CD14-positive monocyte (primary cell): ENCODE measurements around the gene KMT2A. TPM values are rescaled to one million over a fixed set of nuclear protein-coding genes. Genes with fewer than 3 reads are reported as not detected.

Source experiments
- DNase-seq, 3 donors: peaks; one replicate each; pipeline ENCODE4 v3.0.0-alpha.2; 2011 to 2022
- H2AFZ ChIP-seq: 2 replicates; pipeline ENCODE4 v1.6.0; 2012; ENCODE audit warnings: mild to moderate bottlenecking, low read depth, low read length, inconsistent platforms; ENCODE audit not compliant: insufficient read depth, poor library complexity, severe bottlenecking
- H3K27ac ChIP-seq, 2 donors: 1 replicate in 1 of 2; 2 replicates in 1 of 2; pipeline ENCODE4 v1.5.1; 2012 to 2013; ENCODE audit warnings: low read length in 2 of 2, control low read depth in 1 of 2, inconsistent platforms in 1 of 2, low read depth in 1 of 2, mild to moderate bottlenecking in 1 of 2
- H3K27me3 ChIP-seq, 2 donors: one replicate each; pipeline versions ENCODE4 v1.6.0 to v1.6.1; 2011 to 2013; ENCODE audit warnings: low read length in 2 of 2; ENCODE audit not compliant: control insufficient read depth in 2 of 2, insufficient read depth in 2 of 2
- H3K36me3 ChIP-seq, 2 donors: replicated peaks in 1 of 2; 1 replicate in 1 of 2; 2 replicates in 1 of 2; pipeline versions ENCODE4 v1.5.1 to v1.6.1; 2012 to 2013; ENCODE audit warnings: low read length in 2 of 2, control low read depth in 1 of 2, inconsistent platforms in 1 of 2, mild to moderate bottlenecking in 1 of 2; ENCODE audit not compliant: insufficient read depth in 2 of 2, control insufficient read depth in 1 of 2
- H3K4me1 ChIP-seq, 2 donors: 1 replicate in 1 of 2; 2 replicates in 1 of 2; pipeline versions ENCODE4 v1.5.1 to v1.6.1; 2012 to 2013; ENCODE audit warnings: low read length in 2 of 2, control low read depth in 1 of 2, inconsistent platforms in 1 of 2, mild to moderate bottlenecking in 1 of 2, moderate library complexity in 1 of 2; ENCODE audit not compliant: insufficient read depth in 2 of 2, control insufficient read depth in 1 of 2
- H3K4me2 ChIP-seq: replicated peaks from 2 replicates; pipeline ENCODE3; 2012; ENCODE audit warnings: low read length, moderate library complexity, mild to moderate bottlenecking; ENCODE audit not compliant: poor library complexity, severe bottlenecking; ENCODE audit errors: extremely low read depth
- H3K4me3 ChIP-seq, 3 experiments: fragments of 200-600 bp in 1 of 3; sonication (generic) in 1 of 3; replicated peaks in 1 of 3; 1 replicate in 2 of 3; 2 replicates in 1 of 3; pipeline ENCODE4 v1.5.1; 2011 to 2013; ENCODE audit warnings: low read length in 3 of 3, mild to moderate bottlenecking in 3 of 3, control low read depth in 2 of 3, low read depth in 2 of 3, inconsistent platforms in 1 of 3, moderate library complexity in 1 of 3
- H3K79me2 ChIP-seq: 2 replicates; pipeline ENCODE4 v1.6.0; 2012; ENCODE audit warnings: mild to moderate bottlenecking, control low read depth, inconsistent platforms, low read length, moderate library complexity; ENCODE audit not compliant: insufficient read depth
- H3K9ac ChIP-seq: 2 replicates; pipeline ENCODE4 v1.6.0; 2017; ENCODE audit warnings: low read length, mild to moderate bottlenecking; ENCODE audit not compliant: insufficient read depth, poor library complexity, severe bottlenecking
- H3K9me3 ChIP-seq, 2 donors: replicated peaks in 1 of 2; 1 replicate in 1 of 2; 2 replicates in 1 of 2; pipeline versions ENCODE4 v1.5.1 to v1.6.1; 2012 to 2013; ENCODE audit warnings: low read length in 2 of 2, control low read depth in 1 of 2; ENCODE audit not compliant: control insufficient read depth in 1 of 2, insufficient read depth in 1 of 2
- H4K20me1 ChIP-seq: 2 replicates; pipeline ENCODE4 v1.6.0; 2012; ENCODE audit warnings: mild to moderate bottlenecking, low read length, control low read depth, moderate library complexity; ENCODE audit not compliant: insufficient read depth
- H3K27ac Mint-ChIP-seq, 7 donors: one replicate each; pipeline ENCODE4 v1.8.0; 2020; ENCODE audit warnings: mild to moderate bottlenecking in 7 of 7, mixed read lengths in 7 of 7, moderate library complexity in 6 of 7, inconsistent platforms in 2 of 7
- H3K27me3 Mint-ChIP-seq, 3 donors: one replicate each; pipeline ENCODE4 v1.8.0; 2021 to 2022; ENCODE audit warnings: low read depth in 3 of 3, mild to moderate bottlenecking in 3 of 3, mixed read lengths in 3 of 3, moderate library complexity in 3 of 3, inconsistent platforms in 1 of 3
- H3K36me3 Mint-ChIP-seq, 2 donors: one replicate each; pipeline ENCODE4 v1.8.0; 2020; ENCODE audit warnings: mixed read lengths in 2 of 2, inconsistent platforms in 1 of 2, mild to moderate bottlenecking in 1 of 2
- H3K4me1 Mint-ChIP-seq: one replicate; pipeline ENCODE4 v1.8.0; 2020; ENCODE audit warnings: mild to moderate bottlenecking, mixed read lengths
- H3K4me3 Mint-ChIP-seq, 2 donors: one replicate each; pipeline ENCODE4 v1.8.0; 2020; ENCODE audit warnings: mild to moderate bottlenecking in 2 of 2, mixed read lengths in 2 of 2, moderate library complexity in 1 of 2
- H3K9me3 Mint-ChIP-seq, 7 donors: one replicate each; pipeline ENCODE4 v1.8.0; 2020 to 2022; ENCODE audit warnings: mixed read lengths in 7 of 7, mild to moderate bottlenecking in 6 of 7, moderate library complexity in 6 of 7, inconsistent platforms in 2 of 7
- WGBS: methylation state at CpG from one replicate; pipeline ENCODE4 v1.1.5; 2013; ENCODE audit warnings: missing lambda C conversion rate; ENCODE audit not compliant: insufficient coverage; 5-methylcytosine and 5-hydroxymethylcytosine counted together
- intact Hi-C, 2 donors: fragments of 100-400 bp; cut with micrococcal nuclease; formaldehyde crosslinking; loops; one replicate each; pipeline versions ENCODE4 v1.15.0 to v1.15.1; 2023
- polyA plus RNA-seq, 3 donors: library from polyadenylated mRNA; depleted of rRNA in 1 of 3; unstranded in 2 of 3; stranded (reverse) in 1 of 3; fragments of 300-500 nt in 2 of 3; fragments of >200 nt in 1 of 3; fragmentation: Illumina TruSeq in 2 of 3; gene quantifications; 1 replicate in 2 of 3; 2 replicates in 1 of 3; pipeline ENCODE4 v1.2.3, GENCODE V29; 2012 to 2021
- TF ChIP-seq, protein P1 (sequence below): fragments of 200-600 bp; IDR thresholded peaks from one replicate; pipeline ENCODE4 v1.8.0; 2022; ENCODE audit warnings: antibody characterized with exemption, mild to moderate bottlenecking

KMT2A gene
- polyA plus RNA-seq, 3 donors, result 3.3 to 21.7 (median 3.5) TPM

DNA sequence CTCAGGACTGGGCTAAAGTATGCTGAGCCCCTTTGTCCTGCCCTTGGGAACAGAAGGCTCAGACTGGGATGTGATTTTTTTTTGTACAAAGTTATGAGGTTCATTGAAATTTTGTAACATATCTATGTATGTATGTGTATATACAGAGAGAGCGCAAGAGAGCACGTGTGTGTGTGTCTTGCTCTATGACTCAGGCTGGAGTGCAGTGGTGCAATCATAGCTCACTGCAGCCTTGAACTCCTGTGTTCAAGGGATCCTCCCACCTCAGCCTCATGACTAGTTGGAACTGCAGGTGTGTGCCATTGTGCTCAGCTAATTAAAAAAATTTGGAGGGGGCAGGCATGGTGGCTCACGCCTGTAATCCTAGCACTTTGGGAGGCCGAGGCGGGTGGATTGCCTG lies 100.4 kb downstream of the KMT2A start:
- Histone ChIP-seq H3K4me3 (no peak overlapping the region), H4K20me1 (no peaks in the 10 kb centered on the region), H3K79me2 (no peaks in the 10 kb centered on the region), H3K9ac (no peak overlapping the region), H2AFZ (no peak overlapping the region), H3K4me1 (no peaks in the 10 kb centered on the region), H3K4me2 (no peak overlapping the region), H3K36me3 (no peaks in the 10 kb centered on the region), H3K9me3 (no peaks in the 10 kb centered on the region), H3K27me3 (peaks cover 0 to under 1% of the 10 kb centered on the region in 2 donors), H3K27ac (no peak overlapping the region)
- TF ChIP-seq, protein P1, sequence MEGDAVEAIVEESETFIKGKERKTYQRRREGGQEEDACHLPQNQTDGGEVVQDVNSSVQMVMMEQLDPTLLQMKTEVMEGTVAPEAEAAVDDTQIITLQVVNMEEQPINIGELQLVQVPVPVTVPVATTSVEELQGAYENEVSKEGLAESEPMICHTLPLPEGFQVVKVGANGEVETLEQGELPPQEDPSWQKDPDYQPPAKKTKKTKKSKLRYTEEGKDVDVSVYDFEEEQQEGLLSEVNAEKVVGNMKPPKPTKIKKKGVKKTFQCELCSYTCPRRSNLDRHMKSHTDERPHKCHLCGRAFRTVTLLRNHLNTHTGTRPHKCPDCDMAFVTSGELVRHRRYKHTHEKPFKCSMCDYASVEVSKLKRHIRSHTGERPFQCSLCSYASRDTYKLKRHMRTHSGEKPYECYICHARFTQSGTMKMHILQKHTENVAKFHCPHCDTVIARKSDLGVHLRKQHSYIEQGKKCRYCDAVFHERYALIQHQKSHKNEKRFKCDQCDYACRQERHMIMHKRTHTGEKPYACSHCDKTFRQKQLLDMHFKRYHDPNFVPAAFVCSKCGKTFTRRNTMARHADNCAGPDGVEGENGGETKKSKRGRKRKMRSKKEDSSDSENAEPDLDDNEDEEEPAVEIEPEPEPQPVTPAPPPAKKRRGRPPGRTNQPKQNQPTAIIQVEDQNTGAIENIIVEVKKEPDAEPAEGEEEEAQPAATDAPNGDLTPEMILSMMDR, result no peak
- Mint-ChIP-seq H3K4me1 (peaks cover 1% of the 10 kb centered on the region), H3K27ac (no peak overlapping the region), H3K4me3 (no peak overlapping the region), H3K36me3 (peaks cover 0 to 4% of the 10 kb centered on the region in 2 donors), H3K27me3 (peaks cover under 1 to 7% (median 5%) of the 10 kb centered on the region in 3 donors), H3K9me3 (no peaks in the 10 kb centered on the region)
- intact Hi-C loops, result no loop called here
- DNase-seq, result no peak
- 100% methylated on average over 2 of the region's 5 CpGs for WGBS

DNA sequence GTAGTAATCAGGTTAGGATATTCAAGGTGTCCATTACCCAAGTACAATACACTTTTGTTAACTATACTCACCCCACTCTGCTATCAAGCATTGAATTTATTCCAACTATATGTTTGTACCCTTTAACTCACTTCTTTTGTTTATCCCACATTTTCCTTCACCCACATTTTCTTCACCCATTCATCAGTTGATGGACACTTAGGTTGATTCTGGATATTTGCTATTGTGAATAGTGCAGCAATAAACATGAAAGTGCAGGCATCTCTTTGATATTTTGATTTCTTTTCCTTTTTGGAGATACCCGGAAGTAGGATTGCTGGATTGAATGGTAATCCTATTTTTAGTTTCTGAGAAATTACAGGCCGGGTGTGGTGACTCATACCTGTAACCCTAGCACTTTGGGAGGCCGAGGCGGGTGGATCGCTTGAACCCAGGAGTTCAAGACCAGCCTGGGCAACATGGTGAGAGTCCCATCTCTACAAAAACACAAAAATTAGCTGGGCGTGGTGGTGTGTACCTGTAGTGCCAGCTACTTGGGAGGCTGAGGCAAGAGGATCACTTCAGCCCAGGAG lies 101.2 kb downstream of the KMT2A start:
- no peaks in the 10 kb centered on the region for H3K36me3 ChIP-seq
- TF ChIP-seq, protein P1, result no peak
- no peak overlapping the region for H3K27ac ChIP-seq
- peaks cover 0 to 2% (median 0%) of the 10 kb centered on the region in 3 donors for H3K27me3 Mint-ChIP-seq
- H3K4me2 ChIP-seq, result no peak overlapping the region
- no peaks in the 10 kb centered on the region for H3K27me3 ChIP-seq
- H3K4me3 Mint-ChIP-seq, result no peak overlapping the region
- H3K9me3 Mint-ChIP-seq, result no peaks in the 10 kb centered on the region
- peaks cover 0 to 4% of the 10 kb centered on the region in 2 donors for H3K36me3 Mint-ChIP-seq
- H3K4me1 Mint-ChIP-seq, result no peaks in the 10 kb centered on the region
- DNase-seq, result no peak
- H4K20me1 ChIP-seq, result no peaks in the 10 kb centered on the region
- intact Hi-C loops, result no loop called here
- H3K27ac Mint-ChIP-seq, result no peak overlapping the region
- H3K79me2 ChIP-seq, result no peaks in the 10 kb centered on the region
- H3K4me1 ChIP-seq, result no peaks in the 10 kb centered on the region
- H2AFZ ChIP-seq, result no peak overlapping the region
- no peaks in the 10 kb centered on the region for H3K9me3 ChIP-seq
- 75% methylated on average over 2 of the region's 6 CpGs for WGBS
- no peak overlapping the region for H3K4me3 ChIP-seq
- no peak overlapping the region for H3K9ac ChIP-seq
